GM19240 (cell line): ENCODE data around the gene CHRNB4.

Source experiments
- DNase-seq: peaks from one replicate; pipeline ENCODE4 v3.0.0; 2011; ENCODE audit warnings: low spot score; ENCODE audit not compliant: insufficient read length

The CHRNB4 gene

GRCh38 chr15:78668987-78669386 is 28.0 kb upstream of the CHRNB4 start:
- DNase-seq: no peak

DNA sequence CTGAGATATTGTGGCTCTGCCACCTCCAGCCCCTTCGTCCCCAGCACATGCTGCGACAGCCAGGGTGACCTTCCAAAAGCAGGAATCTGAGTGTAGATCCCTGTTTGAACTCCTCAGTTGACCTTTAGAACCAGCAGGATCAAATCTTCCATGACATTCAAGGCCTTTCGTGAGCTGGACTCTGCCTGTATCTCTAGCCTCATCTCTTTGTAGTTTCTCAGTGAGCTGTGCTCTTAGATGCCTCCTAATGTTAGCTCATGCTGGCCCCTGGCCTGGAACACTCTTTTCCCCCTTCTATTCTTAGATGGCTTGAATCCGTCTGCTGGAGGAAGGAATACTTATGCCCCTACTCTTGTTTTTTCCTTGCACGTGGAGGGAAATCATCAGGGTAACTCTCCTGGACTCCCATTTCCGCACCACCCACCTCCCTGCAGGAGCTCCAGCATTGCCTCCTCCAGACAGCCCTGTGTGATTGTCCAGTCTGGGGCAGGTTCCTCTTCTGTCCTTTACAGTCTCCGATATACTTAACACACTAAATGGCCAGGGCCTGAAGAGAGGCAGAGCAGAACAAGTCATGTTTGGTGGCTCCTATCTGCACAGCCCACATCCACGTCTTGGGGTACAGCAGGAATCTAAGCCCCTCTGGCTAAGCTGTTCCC is 26.7 kb upstream of the CHRNB4 start:
- DNase-seq: no peak

DNA sequence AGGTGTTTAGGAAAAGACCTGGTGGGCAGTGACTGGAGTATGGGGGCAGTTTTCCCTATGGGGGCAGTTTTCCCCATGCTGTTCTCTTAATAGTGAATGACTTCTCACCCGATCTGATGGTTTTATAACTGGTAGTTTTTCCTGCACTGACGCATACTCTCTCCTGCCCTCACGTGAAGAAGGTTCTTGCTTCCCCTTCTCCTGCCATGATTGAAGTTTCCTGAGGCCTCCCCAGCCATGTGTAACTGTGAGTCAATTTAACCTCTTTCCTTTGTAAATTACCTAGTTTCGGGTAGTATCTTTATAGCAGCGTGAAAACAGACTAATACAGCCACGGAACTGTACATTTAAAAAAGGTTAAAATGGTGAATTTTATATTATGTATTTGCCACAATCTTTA is 25.0 kb upstream of the CHRNB4 start:
- DNase-seq: no peak

- DNase-seq: no peak
These were observed 22.7 kb upstream of the CHRNB4 start for GRCh38 chr15:78663703-78664102.

- no peak for DNase-seq
These were observed 21.0 kb upstream of the CHRNB4 start for GRCh38 chr15:78662028-78662427.

GRCh38 chr15:78661001-78661400 is 20.0 kb upstream of the CHRNB4 start:
- no peak for DNase-seq

GRCh38 chr15:78660584-78660983 is 19.6 kb upstream of the CHRNB4 start:
- DNase-seq: no peak

GRCh38 chr15:78658823-78659222 is 17.8 kb upstream of the CHRNB4 start:
- DNase-seq: no peak

- no peak for DNase-seq
These were observed 13.3 kb upstream of the CHRNB4 start for GRCh38 chr15:78654272-78654671.

DNA sequence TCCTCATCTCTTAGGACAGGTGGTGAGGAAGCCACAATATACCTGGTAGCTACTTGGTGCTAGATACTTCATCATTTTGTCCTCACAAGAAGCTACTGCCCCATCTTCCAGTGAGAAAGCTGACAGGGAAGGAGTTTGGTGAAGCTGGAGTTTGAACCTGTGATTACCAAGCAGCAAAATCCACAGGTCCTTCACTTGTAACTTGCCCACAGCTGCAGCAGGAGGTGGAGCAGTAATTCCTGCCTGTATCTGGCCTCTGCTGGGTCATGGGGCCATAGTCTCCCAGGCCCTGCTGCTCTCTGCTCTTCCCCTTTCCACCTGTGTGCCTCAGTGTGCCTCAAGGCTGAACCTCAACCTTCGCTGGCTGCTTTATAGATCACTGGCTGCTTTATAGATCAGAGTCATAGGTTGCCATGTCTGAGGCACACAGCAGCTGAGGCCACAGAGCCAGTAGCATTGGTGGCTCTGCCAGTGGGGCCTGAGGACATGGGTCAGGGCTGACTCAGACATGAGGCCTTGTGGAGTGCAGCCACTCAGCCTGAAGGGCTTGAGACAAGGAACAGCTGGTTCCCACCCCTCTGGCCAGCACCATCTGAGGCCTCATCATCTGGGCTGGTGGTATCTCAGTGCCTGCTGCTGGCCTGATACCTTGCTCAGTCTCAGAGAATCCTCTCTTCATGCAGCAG is 11.1 kb upstream of the CHRNB4 start:
- DNase-seq: no peak

DNA sequence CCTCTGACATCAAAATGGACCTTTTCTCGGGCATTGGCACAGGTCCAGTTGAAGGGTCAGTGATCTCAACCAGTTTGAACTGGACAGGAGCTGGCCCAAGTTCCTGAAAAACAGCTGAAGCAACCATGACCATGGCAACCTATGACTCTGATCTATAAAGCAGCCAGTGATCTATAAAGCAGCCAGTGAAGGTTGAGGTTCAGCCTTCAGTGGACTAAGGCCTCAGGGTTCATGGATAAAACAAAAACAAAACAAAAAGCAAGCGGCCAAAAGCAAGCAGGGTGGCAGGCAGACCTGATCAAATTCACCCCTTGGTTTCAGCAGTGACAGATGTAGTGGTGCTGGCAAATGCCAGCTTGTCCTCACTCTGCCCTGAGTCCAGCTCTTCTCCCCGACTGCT is 10.0 kb upstream of the CHRNB4 start:
- no peak for DNase-seq

DNA sequence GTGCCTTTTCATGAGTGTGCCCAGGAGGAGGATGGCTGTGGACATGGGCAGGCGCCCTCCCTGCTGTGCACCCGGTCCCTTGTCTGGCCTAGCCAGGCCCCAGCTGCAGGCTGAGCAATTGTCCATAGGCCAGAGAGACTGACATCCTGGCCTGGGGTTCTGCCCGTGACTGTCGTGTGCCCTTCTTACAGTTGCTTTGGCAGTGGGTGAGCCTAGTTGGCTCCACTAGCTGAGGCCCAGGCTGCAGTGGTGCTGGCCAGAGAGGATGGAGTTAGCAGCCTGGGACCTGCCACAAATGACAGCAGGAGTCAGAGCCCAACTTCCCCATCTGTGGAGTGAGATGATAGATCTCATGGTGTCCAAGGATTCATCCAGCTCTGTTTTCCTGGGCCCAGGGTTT is 9.0 kb upstream of the CHRNB4 start:
- DNase-seq: no peak

DNA sequence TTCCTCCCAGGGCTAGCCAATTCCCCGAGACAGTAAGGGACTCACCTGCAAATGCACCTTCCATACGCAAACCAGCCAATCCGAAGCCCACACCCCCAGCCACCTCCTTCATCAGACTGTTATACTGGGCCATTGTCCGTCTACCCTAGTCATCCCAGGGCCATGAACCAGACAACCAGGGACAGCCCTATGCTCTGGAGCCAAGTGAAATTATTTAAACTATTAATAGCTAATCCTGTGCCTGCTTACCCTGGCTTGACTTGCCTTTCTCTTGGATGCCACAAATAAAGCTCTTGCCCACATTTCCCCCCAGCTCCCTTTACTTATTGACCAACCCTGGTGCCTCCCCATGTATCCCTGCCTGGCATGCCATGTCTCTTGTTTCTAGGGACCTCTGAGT is 4.0 kb upstream of the CHRNB4 start:
- no peak for DNase-seq

DNA sequence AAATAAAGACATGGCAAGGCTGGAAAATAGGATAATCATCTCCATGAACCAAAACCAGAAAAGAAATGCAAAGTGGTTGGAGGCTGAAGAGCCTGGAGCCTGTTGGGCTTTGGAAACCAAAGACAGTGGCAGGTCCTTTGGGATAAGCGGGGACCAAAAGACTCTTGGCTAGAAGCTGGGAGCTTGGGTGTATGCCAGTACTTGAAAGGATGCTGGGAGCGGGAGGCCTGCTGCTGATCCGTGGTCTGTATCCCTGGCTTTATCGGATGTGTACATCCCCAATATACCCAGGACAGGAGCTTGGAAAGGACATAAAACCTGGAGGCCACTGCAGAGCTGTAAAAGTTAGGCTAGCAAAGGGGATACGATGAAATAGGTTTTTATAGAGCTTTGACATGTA is 1.3 kb upstream of the CHRNB4 start:
- no peak for DNase-seq

- DNase-seq: no peak
These were observed 802 bp upstream of the CHRNB4 start for GRCh38 chr15:78641749-78642275.

DNA sequence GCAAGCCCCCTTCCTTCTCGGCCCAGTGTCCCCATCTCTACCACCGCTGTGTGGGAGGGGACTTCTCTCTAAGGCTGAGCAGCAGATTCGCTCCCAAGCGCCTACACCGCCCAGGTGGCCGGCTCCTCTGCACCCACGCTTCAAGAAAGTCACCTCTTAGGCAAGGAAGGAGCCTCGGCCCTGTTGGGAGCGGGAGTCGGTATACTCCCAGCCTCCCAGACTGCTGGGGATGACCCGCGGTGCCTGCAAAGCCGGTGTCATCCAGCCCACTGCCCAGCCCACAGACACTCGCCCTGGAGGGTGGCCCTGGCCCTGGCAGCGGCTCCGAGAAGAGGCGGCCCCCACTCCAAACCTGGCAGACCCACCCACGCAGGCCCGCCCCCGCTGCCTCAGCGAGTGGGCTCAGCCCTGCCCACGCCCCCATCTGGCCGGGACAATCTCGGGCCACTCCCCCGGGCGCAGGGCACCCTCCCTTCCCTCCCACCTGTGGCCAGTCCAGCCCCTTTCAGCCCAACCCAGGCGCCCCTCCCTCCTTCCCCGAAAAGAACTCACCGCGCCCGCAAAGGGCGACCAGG is 396 bp downstream of the CHRNB4 start:
- DNase-seq: no peak

DNA sequence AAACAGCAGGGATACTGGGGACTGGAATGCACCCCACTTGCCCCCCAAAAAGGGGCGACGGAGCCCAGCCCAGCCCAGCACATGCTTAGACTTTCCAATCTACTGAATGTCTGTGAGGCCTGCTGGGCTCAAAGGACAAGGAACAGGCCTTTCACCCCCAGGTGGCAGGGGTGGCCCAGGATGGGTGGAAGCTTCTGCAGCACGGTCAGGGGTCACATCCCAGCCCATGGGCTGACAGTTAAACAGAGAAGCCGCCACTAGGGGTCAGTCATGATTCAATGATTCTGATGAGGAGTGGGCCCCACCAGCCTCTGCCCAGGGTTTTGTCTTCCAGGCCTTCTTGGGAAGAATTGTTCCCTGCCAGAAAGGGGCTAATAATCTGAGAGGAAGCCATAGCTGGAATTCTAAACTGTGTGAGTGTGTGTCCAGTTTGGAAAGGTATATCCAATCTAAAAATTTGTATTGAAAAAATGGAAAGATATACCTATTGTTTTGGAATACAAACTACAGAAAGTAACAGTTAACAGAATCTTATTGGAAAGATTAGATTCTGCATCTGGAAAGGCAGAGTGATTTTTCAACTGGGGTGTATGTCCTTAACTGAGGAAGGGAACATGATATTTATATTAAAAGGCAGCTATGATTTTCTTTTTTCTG is 2.2 kb downstream of the CHRNB4 start:
- peak; percentile 59 for DNase-seq

GRCh38 chr15:78637776-78638435 is 3.1 kb downstream of the CHRNB4 start:
- DNase-seq: no peak

- DNase-seq: no peak
These were observed 4.6 kb downstream of the CHRNB4 start for GRCh38 chr15:78636378-78636859.

DNA sequence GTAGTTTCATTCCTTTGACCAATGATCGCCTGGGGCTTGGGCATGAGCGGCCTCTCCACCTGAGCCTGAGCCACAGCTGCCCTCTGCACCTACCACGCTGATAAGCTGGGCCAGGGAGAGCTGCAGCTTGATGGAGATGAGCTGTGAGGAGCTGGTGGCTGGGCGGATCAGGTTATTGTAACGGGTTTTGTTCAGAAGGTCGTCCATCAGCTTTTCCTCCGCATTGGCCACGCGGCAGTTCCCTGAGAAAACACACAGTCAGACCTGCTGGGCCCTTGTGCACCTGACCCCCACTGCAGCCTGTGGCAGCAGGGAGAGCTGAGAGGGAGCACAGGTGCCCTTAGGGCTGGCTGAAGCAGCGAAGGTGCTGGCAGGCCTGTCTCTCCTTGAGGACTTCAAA is 5.7 kb downstream of the CHRNB4 start:
- no peak for DNase-seq
